ENCODE data around the gene SMIM7.
"Not testable (repeated sequence)": the region's sequence is repeated elsewhere in the genome, so short reads cannot be mapped to it uniquely, and the experiment has no call there.

The SMIM7 gene

GRCh38 chr19:16659832-16660708, at the start of gene SMIM7:
Gene SMIM7 (minus strand): TSS chr19:16660144. CDS start chr19:16660110, 34 bp downstream.
- peak; percentile 88 to 99 (median 97) for DNase-seq

GRCh38 chr19:16703677-16704076, 43.7 kb upstream of the SMIM7 start:
- DNase-seq = no peak

GRCh38 chr19:16702123-16702522, 42.2 kb upstream of the SMIM7 start:
- no peak for DNase-seq

GRCh38 chr19:16698914-16699313, 39.0 kb upstream of the SMIM7 start:
- DNase-seq = peak in 1 of 56 donors; percentile 3

- DNase-seq = no peak
Measured at GRCh38 chr19:16688084-16688483, 28.1 kb upstream of the SMIM7 start.

- DNase-seq = no peak
Measured at GRCh38 chr19:16684216-16684615, 24.3 kb upstream of the SMIM7 start.

- no peak for DNase-seq
Measured at GRCh38 chr19:16682539-16682938, 22.6 kb upstream of the SMIM7 start.

- no peak for DNase-seq
Measured at GRCh38 chr19:16679811-16680210, 19.9 kb upstream of the SMIM7 start.

GRCh38 chr19:16678498-16678897, 18.6 kb upstream of the SMIM7 start:
- DNase-seq = no peak

- DNase-seq = no peak
Measured at GRCh38 chr19:16677055-16677454, 17.1 kb upstream of the SMIM7 start.

GRCh38 chr19:16676101-16676798, 16.3 kb upstream of the SMIM7 start:
- no peak for DNase-seq

- not testable (repeated sequence) for DNase-seq
Measured at GRCh38 chr19:16673839-16674238, 13.9 kb upstream of the SMIM7 start.

GRCh38 chr19:16673231-16673630, 13.3 kb upstream of the SMIM7 start:
- DNase-seq = no peak

- DNase-seq = no peak
Measured at GRCh38 chr19:16671652-16672274, 11.8 kb upstream of the SMIM7 start.

- DNase-seq = peak in 3 of 56 donors; percentile 10 to 32 (median 18)
Measured at GRCh38 chr19:16670291-16670690, 10.3 kb upstream of the SMIM7 start.

- DNase-seq = not testable (repeated sequence)
Measured at GRCh38 chr19:16668702-16669101, 8.8 kb upstream of the SMIM7 start.

- no peak for DNase-seq
Measured at GRCh38 chr19:16668176-16668575, 8.2 kb upstream of the SMIM7 start.

GRCh38 chr19:16661480-16662034, 1.6 kb upstream of the SMIM7 start:
- DNase-seq = peak in 25 of 56 donors; percentile 2 to 41 (median 11)

GRCh38 chr19:16660763-16661479, 977 bp upstream of the SMIM7 start, which contains the start of gene TMEM38A:
Gene TMEM38A (plus strand): TSS chr19:16661139. CDS start chr19:16661218, 79 bp downstream.
- peak in 30 of 56 donors; percentile 10 to 52 (median 32) for DNase-seq

- DNase-seq = no peak
Measured at GRCh38 chr19:16659464-16659831, 496 bp downstream of the SMIM7 start.

GRCh38 chr19:16657384-16657783, 2.6 kb downstream of the SMIM7 start:
- DNase-seq = no peak

Data from amygdala (tissue), 56 donors.